Endothelial cell of umbilical vein (primary cell): ENCODE data around the gene PPP1R12C. TPM values are rescaled to one million over a fixed set of nuclear protein-coding genes. Genes with fewer than 3 reads are reported as not detected.

Experiments
- BruUV-seq: library from RNA; stranded (reverse); fragments of 400-500 nt; replicated peaks from 2 replicates; lab custom pipeline; 2021; lab: Mats Ljungman, UMichigan
- CTCF ChIA-PET: fragments of 300-600, 350-600 bp; sonication (Branson Sonifier 250); formaldehyde crosslinking; loops from one replicate; lab custom pipeline; 2021; ENCODE audit warnings: antibody characterized with exemption, inconsistent platforms; lab: Charles Lee
- POLR2A ChIA-PET: fragments of 300-600, 350-600 bp; sonication (Branson Sonifier 250); formaldehyde crosslinking; loops from one replicate; lab custom pipeline; 2021; ENCODE audit warnings: antibody characterized with exemption, inconsistent platforms; lab: Charles Lee
- DNase-seq: peaks from one replicate; pipeline ENCODE4 v3.0.0-alpha.2; 2011; ENCODE audit warnings: low read depth, low spot score
- FAIRE-seq: peaks from 2 replicates; lab custom pipeline; 2011; peaks lifted over from hg19 to GRCh38; lab: Jason Lieb, UNC
- H2AFZ ChIP-seq: 2 replicates; pipeline ENCODE4 v1.6.0; 2012; ENCODE audit warnings: low read depth, low read length, control low read depth, inconsistent platforms
- H3K27ac ChIP-seq: 2 replicates; pipeline ENCODE4 v1.5.1; 2011; ENCODE audit warnings: low read depth, mild to moderate bottlenecking, control low read depth, low read length, moderate library complexity; ENCODE audit not compliant: insufficient read depth
- H3K27me3 ChIP-seq, 2 experiments: 2 replicates each; pipeline versions ENCODE4 v1.6.0 to v1.6.1; 2011; ENCODE audit warnings: low read length in 2 of 2, mixed read lengths in 1 of 2; ENCODE audit not compliant: control insufficient read depth in 2 of 2, insufficient read depth in 2 of 2
- H3K36me3 ChIP-seq, 2 experiments: 2 replicates in 1 of 2; 3 replicates in 1 of 2; pipeline ENCODE4 v1.5.1; 2011; ENCODE audit warnings: low read length in 2 of 2, mild to moderate bottlenecking in 1 of 2, moderate library complexity in 1 of 2; ENCODE audit not compliant: control insufficient read depth in 2 of 2, insufficient read depth in 2 of 2; ENCODE audit errors: extremely low read depth in 1 of 2
- H3K4me1 ChIP-seq: 3 replicates; pipeline ENCODE4 v1.5.1; 2011; ENCODE audit warnings: mild to moderate bottlenecking, low read length; ENCODE audit not compliant: control insufficient read depth, insufficient read depth; ENCODE audit errors: extremely low read depth
- H3K4me2 ChIP-seq: 2 replicates; pipeline ENCODE4 v1.6.1; 2011; ENCODE audit warnings: low read length, control low read depth, mixed read lengths; ENCODE audit not compliant: insufficient read depth
- H3K4me3 ChIP-seq, 3 experiments: fragments of 200-600 bp in 1 of 3; sonication (generic), shearing (Covaris generic) in 1 of 3; replicated peaks in 1 of 3; 2 replicates each; pipeline ENCODE4 v1.5.1; 2011 to 2016; ENCODE audit warnings: control low read depth in 3 of 3, low read length in 3 of 3, mild to moderate bottlenecking in 2 of 3, inconsistent platforms in 1 of 3, low read depth in 1 of 3, moderate library complexity in 1 of 3; ENCODE audit not compliant: insufficient read depth in 1 of 3
- H3K79me2 ChIP-seq: 2 replicates; pipeline ENCODE4 v1.6.0; 2012; ENCODE audit warnings: low read length, inconsistent platforms; ENCODE audit not compliant: control insufficient read depth, insufficient read depth
- H3K9ac ChIP-seq: replicated peaks from 2 replicates; pipeline ENCODE3; 2011; ENCODE audit warnings: low read length, control low read depth; ENCODE audit not compliant: insufficient read depth; ENCODE audit errors: extremely low read depth
- H3K9me1 ChIP-seq: replicated peaks from 3 replicates; pipeline ENCODE4 v1.6.0; 2011; ENCODE audit warnings: mild to moderate bottlenecking, low read length; ENCODE audit not compliant: control insufficient read depth, insufficient read depth; ENCODE audit errors: extremely low read depth
- H3K9me3 ChIP-seq: replicated peaks from 2 replicates; pipeline ENCODE4 v1.5.1; 2012; ENCODE audit warnings: low read length, inconsistent platforms; ENCODE audit not compliant: control insufficient read depth, insufficient read depth
- H4K20me1 ChIP-seq: replicated peaks from 2 replicates; pipeline ENCODE3; 2011; ENCODE audit warnings: mild to moderate bottlenecking, low read length; ENCODE audit not compliant: control insufficient read depth, insufficient read depth; ENCODE audit errors: extremely low read depth
- EZH2 ChIP-seq: IDR thresholded peaks from 2 replicates; pipeline ENCODE4 v1.6.1; 2012; ENCODE audit warnings: borderline replicate concordance, low read depth, mild to moderate bottlenecking, moderate library complexity, low read length, inconsistent platforms; ENCODE audit not compliant: severe bottlenecking
- FOS ChIP-seq: IDR thresholded peaks from 2 replicates; pipeline ENCODE4 v1.6.1; 2011; ENCODE audit warnings: mild to moderate bottlenecking, low read length, moderate library complexity, borderline replicate concordance; ENCODE audit not compliant: insufficient read depth
- JUN ChIP-seq: IDR thresholded peaks from 2 replicates; pipeline ENCODE4 v1.6.1; 2011; ENCODE audit warnings: borderline replicate concordance, low read depth; ENCODE audit not compliant: insufficient read length, insufficient read depth
- POLR2A ChIP-seq: IDR thresholded peaks from 2 replicates; pipeline ENCODE4 v1.6.1; 2012; ENCODE audit warnings: low read depth, mild to moderate bottlenecking, control low read depth, low read length
- POLR2AphosphoS5 ChIP-seq: IDR thresholded peaks from 2 replicates; pipeline ENCODE4 v1.6.1; 2012; ENCODE audit warnings: low read depth, mild to moderate bottlenecking, control low read depth, low read length, moderate library complexity; ENCODE audit not compliant: insufficient read depth
- dilution Hi-C: fragments of 300-500 bp; cut with MboI; formaldehyde crosslinking; loops from one replicate; pipeline ENCODE4 v1.15.0; 2019; ENCODE audit warnings: low sequenced_read_pairs; ENCODE audit not compliant: extremely low pct_ligation_motif_present
- intact Hi-C: fragments of 100-400 bp; cut with micrococcal nuclease; formaldehyde crosslinking; loops from one replicate; pipeline ENCODE4 v1.10.0; 2022
- polyA plus RNA-seq, 4 experiments: library from polyadenylated mRNA; depleted of rRNA in 3 of 4; stranded (reverse) in 3 of 4; unstranded in 1 of 4; fragments of >200 nt; gene quantifications; 2 replicates each; pipeline versions ENCODE4 v1.2.1 to v1.2.3, GENCODE V29; 2011 to 2012; ENCODE audit warnings: missing spikeins in 1 of 4
- total RNA-seq: library from RNA; stranded (reverse); gene quantifications from 2 replicates; pipeline ENCODE4 v1.2.3, GENCODE V29; 2021

Gene PPP1R12C
- total and polyA plus RNA-seq, 2 donors (not counting 3 experiments of a cell fraction or from before 2014, with no cell fraction given), result 69.5 to 149 TPM

DNA sequence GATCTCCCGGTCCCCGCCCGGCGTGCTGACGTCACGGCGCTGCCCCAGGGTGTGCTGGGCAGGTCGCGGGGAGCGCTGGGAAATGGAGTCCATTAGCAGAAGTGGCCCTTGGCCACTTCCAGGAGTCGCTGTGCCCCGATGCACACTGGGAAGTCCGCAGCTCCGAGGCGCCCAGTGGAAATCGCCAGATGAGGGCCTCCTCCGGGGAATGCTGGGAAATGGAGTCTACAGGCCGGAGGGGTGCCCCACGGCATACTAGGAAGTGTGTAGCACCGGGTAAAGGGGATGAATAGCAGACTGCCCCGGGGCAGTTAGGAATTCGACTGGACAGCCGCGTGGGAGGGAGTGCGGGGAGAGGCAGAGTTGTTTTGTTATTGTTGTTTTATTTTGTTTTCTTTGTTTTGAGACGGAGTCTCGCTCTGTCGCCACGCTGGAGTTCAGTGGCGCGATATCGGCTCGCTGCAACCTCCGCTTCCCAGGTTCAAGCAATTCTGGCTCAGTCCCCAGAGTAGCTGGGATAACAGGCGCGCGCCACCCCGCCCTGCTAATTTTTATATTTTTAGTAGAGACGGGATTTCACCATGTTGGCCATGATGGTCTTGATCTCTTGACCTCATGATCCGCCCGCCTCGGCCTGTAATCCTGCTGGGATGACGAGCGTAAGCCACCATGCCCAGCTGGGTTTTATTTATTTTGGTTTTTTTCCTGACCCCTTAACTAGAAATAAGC, 390 bp upstream of the PPP1R12C start:
- Histone ChIP-seq H3K9me3 (no peaks in the 10 kb centered on the region), H3K9me1 (no peaks in the 10 kb centered on the region), H3K27me3 (no peaks in the 10 kb centered on the region), H3K79me2 (peaks cover 43% of the 10 kb centered on the region), H3K27ac (peak overlapping the region; percentile 42), H3K4me3 (peak overlapping the region; percentile 19 to 92 (median 38)), H3K4me1 (peaks cover 20% of the 10 kb centered on the region), H3K36me3 (no peaks in the 10 kb centered on the region), H3K4me2 (peak overlapping the region; percentile 38), H3K9ac (peak overlapping the region; percentile 19), H2AFZ (peak overlapping the region; percentile 35), H4K20me1 (no peaks in the 10 kb centered on the region)
- intact Hi-C loops (loop anchor here (1.0 to 5.0 kb wide), 4 partner anchors 31 to 656 kb away; partner anchors contain the start of genes FIZ1, LENG9 and RDH13), dilution Hi-C loops (no loop called here)
- POLR2A ChIA-PET, result interaction anchor here (0.6 to 0.7 kb wide), 3 partner anchors 8 to 472 kb away, joined by 3 to 7 read pairs (median 4); no protein-coding TSS in a partner anchor
- DNase-seq, result peak; percentile 98
- CTCF ChIA-PET, result interaction anchor here (0.6 to 4.8 kb wide), 8 partner anchors 15 to 386 kb away, joined by 3 to 38 read pairs (median 4); partner anchors contain the start of gene DNAAF3
- no peak for TF ChIP-seq EZH2
- TF ChIP-seq POLR2A, result peak; percentile 79
- peak; percentile 76 for TF ChIP-seq POLR2AphosphoS5
- TF ChIP-seq JUN, result no peak
- no peak for TF ChIP-seq FOS
- BruUV-seq, result TSS peak; percentile 89
- peak; percentile 98 for FAIRE-seq
